Mesenchymal stem cell (in vitro differentiated cells and primary cell): ENCODE data around the gene RS1.

ENCODE experiments used
- DNase-seq: peaks from one replicate; pipeline ENCODE4 v3.0.0-alpha.2; 2013
- H2AFZ ChIP-seq: one replicate; pipeline ENCODE4 v1.6.1; 2013; ENCODE audit warnings: low read depth, mild to moderate bottlenecking, control low read depth, inconsistent platforms, low read length, moderate library complexity
- H2AK5ac ChIP-seq: 2 replicates; pipeline ENCODE4 v1.6.1; 2013; ENCODE audit warnings: low read length, moderate library complexity, mild to moderate bottlenecking, inconsistent platforms; ENCODE audit not compliant: severe bottlenecking
- H2BK120ac ChIP-seq: one replicate; pipeline ENCODE4 v1.6.1; 2013; ENCODE audit warnings: low read depth, mild to moderate bottlenecking, inconsistent platforms, low read length, moderate library complexity
- H2BK12ac ChIP-seq, 2 experiments: one replicate each; pipeline ENCODE4 v1.6.1; 2013; ENCODE audit warnings: inconsistent platforms in 2 of 2, low read length in 2 of 2, mild to moderate bottlenecking in 2 of 2, moderate library complexity in 2 of 2, control low read depth in 1 of 2
- H2BK15ac ChIP-seq: one replicate; pipeline ENCODE4 v1.6.1; 2013; ENCODE audit warnings: mild to moderate bottlenecking, low read depth, inconsistent platforms; ENCODE audit not compliant: poor library complexity, severe bottlenecking
- H2BK5ac ChIP-seq: 2 replicates; pipeline ENCODE4 v1.6.1; 2013; ENCODE audit warnings: low read depth, mild to moderate bottlenecking, low read length, control low read depth, inconsistent platforms; ENCODE audit not compliant: poor library complexity, severe bottlenecking
- H3K14ac ChIP-seq, 2 experiments: one replicate each; pipeline ENCODE4 v1.6.1; 2013; ENCODE audit warnings: inconsistent platforms in 2 of 2, low read length in 2 of 2, control low read depth in 1 of 2, mild to moderate bottlenecking in 1 of 2, moderate library complexity in 1 of 2
- H3K18ac ChIP-seq, 2 experiments: one replicate each; pipeline ENCODE4 v1.6.1; 2013; ENCODE audit warnings: inconsistent platforms in 2 of 2, low read length in 2 of 2, control low read depth in 1 of 2, low read depth in 1 of 2, mild to moderate bottlenecking in 1 of 2
- H3K23ac ChIP-seq, 2 experiments: one replicate each; pipeline ENCODE4 v1.6.1; 2013; ENCODE audit warnings: inconsistent platforms in 2 of 2, low read length in 2 of 2, mild to moderate bottlenecking in 2 of 2, moderate library complexity in 2 of 2, control low read depth in 1 of 2
- H3K27ac ChIP-seq: 2 replicates; pipeline ENCODE4 v1.5.1; 2013; ENCODE audit warnings: mild to moderate bottlenecking, moderate library complexity, low read length, control low read depth, inconsistent platforms; ENCODE audit not compliant: poor library complexity, severe bottlenecking
- H3K27me3 ChIP-seq, 2 experiments: 2 replicates each; pipeline versions ENCODE4 v1.6.1 to v1.7.0; 2013; ENCODE audit warnings: low read length in 2 of 2, mild to moderate bottlenecking in 2 of 2, moderate library complexity in 2 of 2, control low read depth in 1 of 2, inconsistent platforms in 1 of 2; ENCODE audit not compliant: control insufficient read depth in 1 of 2, insufficient read depth in 1 of 2
- H3K36me3 ChIP-seq, 2 experiments: 2 replicates each; pipeline versions ENCODE4 v1.6.1 to v1.7.0; 2013; ENCODE audit warnings: low read length in 2 of 2, control low read depth in 1 of 2, inconsistent platforms in 1 of 2, low read depth in 1 of 2, mild to moderate bottlenecking in 1 of 2; ENCODE audit not compliant: insufficient read depth in 2 of 2, control insufficient read depth in 1 of 2
- H3K4ac ChIP-seq, 2 experiments: one replicate each; pipeline ENCODE4 v1.6.1; 2013; ENCODE audit warnings: inconsistent platforms in 2 of 2, low read length in 2 of 2, mild to moderate bottlenecking in 2 of 2, moderate library complexity in 2 of 2, control low read depth in 1 of 2, low read depth in 1 of 2
- H3K4me1 ChIP-seq: 2 replicates; pipeline ENCODE4 v1.6.1; 2013; ENCODE audit warnings: low read depth, low read length, control low read depth; ENCODE audit not compliant: control insufficient read depth, insufficient read depth
- H3K4me2 ChIP-seq: 2 replicates; pipeline ENCODE4 v1.6.1; 2013; ENCODE audit warnings: low read length, mild to moderate bottlenecking, inconsistent platforms; ENCODE audit not compliant: poor library complexity, severe bottlenecking
- H3K4me3 ChIP-seq, 2 experiments: 2 replicates each; pipeline versions ENCODE4 v1.5.1 to v1.7.0; 2013; ENCODE audit warnings: low read length in 2 of 2, mild to moderate bottlenecking in 2 of 2, control low read depth in 1 of 2, low read depth in 1 of 2; ENCODE audit not compliant: insufficient read depth in 1 of 2
- H3K79me1 ChIP-seq: replicated peaks from 2 replicates; pipeline ENCODE4 v1.6.1; 2013; ENCODE audit warnings: mild to moderate bottlenecking, control low read depth, low read length, inconsistent platforms; ENCODE audit not compliant: poor library complexity, severe bottlenecking
- H3K9ac ChIP-seq: 2 replicates; pipeline ENCODE4 v1.7.0; 2013; ENCODE audit warnings: mild to moderate bottlenecking, low read length, moderate library complexity
- H3K9me3 ChIP-seq: 2 replicates; pipeline ENCODE4 v1.7.0; 2013; ENCODE audit warnings: mild to moderate bottlenecking, low read length; ENCODE audit not compliant: control insufficient read depth
- H4K8ac ChIP-seq: one replicate; pipeline ENCODE4 v1.6.1; 2013; ENCODE audit warnings: inconsistent platforms, mild to moderate bottlenecking, low read length, moderate library complexity
- H4K91ac ChIP-seq: one replicate; pipeline ENCODE4 v1.6.1; 2013; ENCODE audit warnings: mild to moderate bottlenecking, low read length, inconsistent platforms
- WGBS: methylation state at CpG from one replicate; pipeline ENCODE4 v1.1.7; 2013; ENCODE audit warnings: mixed read lengths; 5-methylcytosine and 5-hydroxymethylcytosine counted together

The RS1 gene

DNA sequence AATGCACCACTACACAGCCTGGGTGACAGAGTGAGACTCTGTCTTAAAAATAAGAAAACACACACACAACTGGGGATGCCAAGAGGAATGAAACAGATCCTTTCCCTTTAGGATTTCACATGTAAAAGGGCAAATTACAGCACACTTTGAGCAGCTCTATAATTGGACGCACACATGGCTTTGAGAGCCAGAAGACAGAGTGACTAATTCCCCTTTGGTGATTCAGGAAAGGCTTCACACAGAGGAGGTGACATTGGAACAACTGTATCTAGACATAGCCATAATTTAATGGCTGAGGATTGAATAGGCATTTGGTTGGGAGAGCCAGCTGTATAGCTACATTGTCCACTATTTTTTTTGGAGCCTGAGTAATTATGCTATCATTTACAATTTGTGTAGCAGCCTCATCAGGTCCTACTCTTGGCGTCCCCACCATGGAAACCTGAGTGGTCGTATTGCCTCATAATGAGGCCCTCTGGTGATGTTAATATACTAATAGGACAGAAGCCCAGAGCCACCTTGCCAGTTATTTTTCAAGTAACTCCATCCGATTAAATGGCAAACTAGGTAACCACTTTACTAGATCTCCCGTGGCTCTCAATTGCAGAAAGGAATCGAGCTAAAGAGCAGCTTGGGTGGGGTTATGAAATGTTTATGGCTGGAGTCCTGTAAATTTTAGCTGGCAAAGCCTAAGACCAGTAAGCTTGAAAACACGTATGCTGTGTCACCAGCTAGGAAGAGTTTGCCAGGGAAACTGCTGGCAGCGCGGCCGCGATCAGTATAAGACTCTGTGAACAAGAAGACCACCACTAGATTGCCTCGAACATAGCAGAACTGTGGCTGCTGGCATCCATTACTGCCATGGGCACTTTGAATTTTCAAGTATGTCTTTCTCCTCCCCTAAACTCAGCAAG is 27.1 kb upstream of the RS1 start:
- Histone ChIP-seq H3K18ac (no peak overlapping the region), H3K14ac (no peak overlapping the region), H2AFZ (no peak overlapping the region), H2BK15ac (no peak overlapping the region), H3K9me3 (peaks cover 3% of the 10 kb centered on the region), H2BK12ac (no peak overlapping the region), H3K4me1 (no peaks in the 10 kb centered on the region), H3K79me1 (no peaks in the 10 kb centered on the region), H3K4ac (no peak overlapping the region), H4K91ac (no peak overlapping the region), H4K8ac (no peak overlapping the region), H3K9ac (no peak overlapping the region), H2AK5ac (no peak overlapping the region), H3K4me2 (no peak overlapping the region), H3K4me3 (no peak overlapping the region), H2BK5ac (no peak overlapping the region), H2BK120ac (no peak overlapping the region), H3K27ac (no peak overlapping the region), H3K23ac (no peak overlapping the region), H3K27me3 (no peaks in the 10 kb centered on the region), H3K36me3 (no peaks in the 10 kb centered on the region)
- WGBS, result 94% methylated on average over 12 of the region's 12 CpGs
- DNase-seq, result no peak

DNA sequence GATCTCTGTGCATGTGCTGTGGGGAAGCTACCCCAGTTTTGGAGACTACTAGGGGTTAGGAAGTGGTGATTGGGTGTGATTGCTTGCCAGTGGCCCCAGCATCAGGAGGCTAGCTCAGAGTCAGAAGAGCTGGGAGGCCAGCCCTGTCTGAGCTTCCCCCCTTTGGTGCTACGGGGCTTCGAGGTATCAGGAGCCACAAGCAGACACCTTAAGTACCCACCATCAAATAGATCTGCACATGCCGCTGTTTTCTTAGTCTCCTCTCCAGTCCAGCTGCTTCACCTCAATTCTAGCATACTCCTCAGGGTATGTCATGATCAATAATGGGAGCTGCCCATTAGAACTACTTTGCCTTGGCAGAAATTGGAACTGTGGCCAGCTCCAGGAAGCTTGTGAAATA is 24.7 kb upstream of the RS1 start:
- WGBS, result 100% methylated on average over 3 of the region's 3 CpGs
- no peaks in the 10 kb centered on the region for H3K36me3 ChIP-seq

DNA sequence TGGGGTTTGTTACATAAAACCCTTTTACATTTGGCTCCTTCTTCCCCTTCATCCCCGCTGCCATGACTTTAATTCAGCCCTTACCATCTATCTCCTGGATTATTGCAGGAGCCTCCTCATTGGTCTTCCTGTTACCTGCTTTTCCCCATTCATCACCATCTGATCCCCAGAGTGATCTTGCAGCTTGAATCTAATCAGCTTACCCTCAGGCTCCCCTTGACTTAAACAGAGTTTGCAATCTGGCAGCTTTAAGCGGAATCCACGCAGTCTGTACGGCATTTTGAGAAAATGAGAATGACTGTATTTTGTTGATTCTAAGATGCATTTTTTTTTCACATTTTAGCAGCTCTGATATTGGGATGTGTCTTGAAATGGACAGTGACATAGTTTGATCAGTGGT is 20.6 kb upstream of the RS1 start:
- no peaks in the 10 kb centered on the region for H3K79me1 ChIP-seq
- WGBS, result 95% methylated on average over 4 of the region's 4 CpGs
- no peak overlapping the region for H4K91ac ChIP-seq
- H2BK120ac ChIP-seq, result no peak overlapping the region
- H3K4ac ChIP-seq, result no peak overlapping the region
- no peak overlapping the region for H3K4me2 ChIP-seq
- H3K4me1 ChIP-seq, result no peaks in the 10 kb centered on the region
- no peak overlapping the region for H3K14ac ChIP-seq
- H3K27me3 ChIP-seq, result peaks cover 0 to 12% of the 10 kb centered on the region in 2 experiments
- H3K9me3 ChIP-seq, result peaks cover 3% of the 10 kb centered on the region
- H3K9ac ChIP-seq, result no peak overlapping the region
- no peaks in the 10 kb centered on the region for H3K36me3 ChIP-seq
- no peak for DNase-seq
- no peak overlapping the region for H3K18ac ChIP-seq
- no peak overlapping the region for H2AFZ ChIP-seq
- no peak overlapping the region for H2BK12ac ChIP-seq
- H2BK15ac ChIP-seq, result no peak overlapping the region
- no peak overlapping the region for H3K27ac ChIP-seq
- H3K4me3 ChIP-seq, result no peak overlapping the region
- H4K8ac ChIP-seq, result no peak overlapping the region
- no peak overlapping the region for H2BK5ac ChIP-seq
- H3K23ac ChIP-seq, result no peak overlapping the region
- no peak overlapping the region for H2AK5ac ChIP-seq

More for the DNA sequence above, 24.7 kb upstream of the RS1 start:
- H3K9me3 ChIP-seq, result peaks cover 3% of the 10 kb centered on the region
- DNase-seq, result no peak
- peaks cover 0 to 11% of the 10 kb centered on the region in 2 experiments for H3K27me3 ChIP-seq
- no peak overlapping the region for H2BK120ac ChIP-seq
- H2BK5ac ChIP-seq, result no peak overlapping the region
- H3K4me3 ChIP-seq, result no peak overlapping the region
- no peak overlapping the region for H3K4me2 ChIP-seq
- no peak overlapping the region for H2BK15ac ChIP-seq
- H3K4ac ChIP-seq, result no peak overlapping the region
- no peak overlapping the region for H3K27ac ChIP-seq
- H3K79me1 ChIP-seq, result no peaks in the 10 kb centered on the region
- H3K23ac ChIP-seq, result no peak overlapping the region
- H4K8ac ChIP-seq, result no peak overlapping the region
- no peak overlapping the region for H3K18ac ChIP-seq
- H3K9ac ChIP-seq, result no peak overlapping the region
- H3K14ac ChIP-seq, result no peak overlapping the region
- no peak overlapping the region for H2AK5ac ChIP-seq
- H3K4me1 ChIP-seq, result no peaks in the 10 kb centered on the region
- no peak overlapping the region for H2BK12ac ChIP-seq
- no peak overlapping the region for H2AFZ ChIP-seq
- no peak overlapping the region for H4K91ac ChIP-seq

DNA sequence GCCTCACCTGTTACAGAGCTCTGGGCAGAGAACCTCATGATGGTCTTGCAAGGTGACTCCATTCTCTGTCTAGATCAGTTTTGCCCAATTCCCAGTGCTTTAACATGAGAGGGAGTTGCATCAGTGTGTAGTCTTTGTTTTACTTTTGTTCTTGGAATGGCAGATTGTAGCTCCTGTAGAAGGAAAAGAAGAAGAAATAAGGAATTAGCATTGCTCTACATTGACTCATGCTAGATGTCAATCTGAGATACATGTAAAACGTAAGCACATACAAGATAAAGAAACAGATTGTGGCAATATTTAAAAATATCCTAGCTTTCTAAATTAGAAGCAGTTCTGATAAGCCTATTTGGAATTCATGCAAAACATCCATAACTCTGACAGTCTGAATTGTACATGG is 19.5 kb upstream of the RS1 start:
- no peak overlapping the region for H3K4ac ChIP-seq
- H3K23ac ChIP-seq, result no peak overlapping the region
- no peaks in the 10 kb centered on the region for H3K36me3 ChIP-seq
- peaks cover 0 to 15% of the 10 kb centered on the region in 2 experiments for H3K27me3 ChIP-seq
- no peak overlapping the region for H2BK5ac ChIP-seq
- H3K79me1 ChIP-seq, result no peaks in the 10 kb centered on the region
- no CpG with 5 or more reads among the region's 1 CpG for WGBS
- no peak overlapping the region for H3K4me3 ChIP-seq
- no peak overlapping the region for H2AK5ac ChIP-seq
- H3K27ac ChIP-seq, result no peak overlapping the region
- H4K8ac ChIP-seq, result no peak overlapping the region
- H2AFZ ChIP-seq, result no peak overlapping the region
- H3K9ac ChIP-seq, result no peak overlapping the region
- H3K4me2 ChIP-seq, result no peak overlapping the region
- H2BK120ac ChIP-seq, result no peak overlapping the region
- no peak overlapping the region for H3K18ac ChIP-seq
- H4K91ac ChIP-seq, result no peak overlapping the region
- no peak for DNase-seq
- H2BK15ac ChIP-seq, result no peak overlapping the region
- H3K14ac ChIP-seq, result no peak overlapping the region
- no peak overlapping the region for H2BK12ac ChIP-seq
- peaks cover 3% of the 10 kb centered on the region for H3K9me3 ChIP-seq
- no peaks in the 10 kb centered on the region for H3K4me1 ChIP-seq
